Tibial nerve (tissue), 4 donors: ENCODE measurements around the gene MAST1. TPM values are rescaled to one million over a fixed set of nuclear protein-coding genes. Genes with fewer than 3 reads are reported as not detected.

Experiments
- DNase-seq, 2 donors: peaks; one replicate each; pipeline ENCODE4 v3.0.0-alpha.2; 2019; ENCODE audit warnings: low spot score in 2 of 2
- H3K27ac ChIP-seq, 4 donors: fragments of 200-600 bp; sonication (generic) in 3 of 4; one replicate each; pipeline ENCODE4 v1.5.1; 2017 to 2019; ENCODE audit warnings: mild to moderate bottlenecking in 1 of 4
- H3K27me3 ChIP-seq, 2 donors: fragments of 200-600 bp; sonication (generic) in 1 of 2; one replicate each; pipeline versions ENCODE4 v1.5.1 to v1.6.0; 2017 to 2019
- H3K36me3 ChIP-seq, 3 donors: fragments of 200-600 bp; sonication (generic); one replicate each; pipeline ENCODE4 v1.5.1; 2018 to 2019
- H3K4me1 ChIP-seq, 4 donors: fragments of 200-600 bp; sonication (generic) in 3 of 4; one replicate each; pipeline ENCODE4 v1.5.1; 2017 to 2019
- H3K4me3 ChIP-seq, 4 donors: fragments of 200-600 bp; sonication (generic) in 3 of 4; one replicate each; pipeline ENCODE4 v1.5.1; 2017 to 2019; ENCODE audit warnings: mild to moderate bottlenecking in 1 of 4, moderate library complexity in 1 of 4
- H3K9me3 ChIP-seq, 4 donors: fragments of 200-600 bp; sonication (generic) in 3 of 4; one replicate each; pipeline ENCODE4 v1.5.1; 2017 to 2019
- EP300 ChIP-seq, 2 donors: sonication (generic); formaldehyde crosslinking; IDR thresholded peaks; one replicate each; pipeline ENCODE4 v1.6.1; 2017; ENCODE audit warnings: antibody characterized with exemption in 2 of 2, mild to moderate bottlenecking in 1 of 2
- POLR2A ChIP-seq, 2 donors: fragments of 450-650 bp; IDR thresholded peaks; one replicate each; pipeline ENCODE4 v1.6.1; 2017; ENCODE audit warnings: antibody characterized with exemption in 2 of 2, mild to moderate bottlenecking in 2 of 2, moderate library complexity in 2 of 2
- WGBS, 2 donors: methylation state at CpG; one replicate each; pipeline ENCODE4 v1.1.5; 2018; 5-methylcytosine and 5-hydroxymethylcytosine counted together
- total RNA-seq, 4 donors: library from RNA; depleted of rRNA; stranded (reverse); fragments of >200 nt; gene quantifications; one replicate each; pipeline ENCODE4 v1.1.0, GENCODE V29; 2016
- TF ChIP-seq, protein P1 (sequence below), 5 experiments: fragments of 200-600 bp in 3 of 5; fragments of 450-650 bp in 2 of 5; sonication (generic) in 3 of 5; IDR thresholded peaks; one replicate each; pipeline ENCODE4 v1.5.1; 2016 to 2019; ENCODE audit warnings: antibody characterized with exemption in 5 of 5, mild to moderate bottlenecking in 3 of 5, moderate library complexity in 2 of 5

Gene MAST1
- total RNA-seq, 4 donors from 2014 or later: not detected

- peak overlapping the region; percentile 70 to 100 (median 94) for H3K4me3 ChIP-seq
- peak overlapping the region; percentile 83 to 93 (median 88) for H3K27ac ChIP-seq
- 6 to 7% methylated on average over 23 of the region's 26 CpGs for WGBS, 2 donors
These were observed 53.3 kb downstream of the MAST1 start for GRCh38 chr19:12891553-12892021.

GRCh38 chr19:12893582-12893981 is 55.3 kb downstream of the MAST1 start:
- 93 to 100% methylated on average over 2 to 5 of the region's 5 CpGs for WGBS, 2 donors
- peaks cover 0 to 55% (median 17%) of the 10 kb centered on the region in 3 donors for H3K36me3 ChIP-seq
- no peak for TF ChIP-seq POLR2A (IDR thresholded peaks at IDR 0.05)
- TF ChIP-seq, protein P1, sequence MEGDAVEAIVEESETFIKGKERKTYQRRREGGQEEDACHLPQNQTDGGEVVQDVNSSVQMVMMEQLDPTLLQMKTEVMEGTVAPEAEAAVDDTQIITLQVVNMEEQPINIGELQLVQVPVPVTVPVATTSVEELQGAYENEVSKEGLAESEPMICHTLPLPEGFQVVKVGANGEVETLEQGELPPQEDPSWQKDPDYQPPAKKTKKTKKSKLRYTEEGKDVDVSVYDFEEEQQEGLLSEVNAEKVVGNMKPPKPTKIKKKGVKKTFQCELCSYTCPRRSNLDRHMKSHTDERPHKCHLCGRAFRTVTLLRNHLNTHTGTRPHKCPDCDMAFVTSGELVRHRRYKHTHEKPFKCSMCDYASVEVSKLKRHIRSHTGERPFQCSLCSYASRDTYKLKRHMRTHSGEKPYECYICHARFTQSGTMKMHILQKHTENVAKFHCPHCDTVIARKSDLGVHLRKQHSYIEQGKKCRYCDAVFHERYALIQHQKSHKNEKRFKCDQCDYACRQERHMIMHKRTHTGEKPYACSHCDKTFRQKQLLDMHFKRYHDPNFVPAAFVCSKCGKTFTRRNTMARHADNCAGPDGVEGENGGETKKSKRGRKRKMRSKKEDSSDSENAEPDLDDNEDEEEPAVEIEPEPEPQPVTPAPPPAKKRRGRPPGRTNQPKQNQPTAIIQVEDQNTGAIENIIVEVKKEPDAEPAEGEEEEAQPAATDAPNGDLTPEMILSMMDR (IDR thresholded peaks at IDR 0.05): no peak
- TF ChIP-seq EP300 (IDR thresholded peaks at IDR 0.05): no peak
- H3K9me3 ChIP-seq: no peaks in the 10 kb centered on the region
- no peaks in the 10 kb centered on the region for H3K27me3 ChIP-seq
- peaks cover 0 to 29% (median 14%) of the 10 kb centered on the region in 4 donors for H3K4me1 ChIP-seq
- no peak for DNase-seq
- no peak overlapping the region for H3K4me3 ChIP-seq
- no peak overlapping the region for H3K27ac ChIP-seq

More at GRCh38 chr19:12891553-12892021, 53.3 kb downstream of the MAST1 start:
- Histone ChIP-seq H3K27me3 (peaks cover 0 to 6% of the 10 kb centered on the region in 2 donors), H3K9me3 (no peaks in the 10 kb centered on the region), H3K36me3 (peaks cover 0 to 35% (median 11%) of the 10 kb centered on the region in 3 donors), H3K4me1 (peaks cover 0 to 29% (median 14%) of the 10 kb centered on the region in 4 donors)
- no peak for TF ChIP-seq POLR2A (IDR thresholded peaks at IDR 0.05)
- TF ChIP-seq, protein P1 (IDR thresholded peaks at IDR 0.05): no peak
- no peak for TF ChIP-seq EP300 (IDR thresholded peaks at IDR 0.05)
- no peak for DNase-seq

DNA sequence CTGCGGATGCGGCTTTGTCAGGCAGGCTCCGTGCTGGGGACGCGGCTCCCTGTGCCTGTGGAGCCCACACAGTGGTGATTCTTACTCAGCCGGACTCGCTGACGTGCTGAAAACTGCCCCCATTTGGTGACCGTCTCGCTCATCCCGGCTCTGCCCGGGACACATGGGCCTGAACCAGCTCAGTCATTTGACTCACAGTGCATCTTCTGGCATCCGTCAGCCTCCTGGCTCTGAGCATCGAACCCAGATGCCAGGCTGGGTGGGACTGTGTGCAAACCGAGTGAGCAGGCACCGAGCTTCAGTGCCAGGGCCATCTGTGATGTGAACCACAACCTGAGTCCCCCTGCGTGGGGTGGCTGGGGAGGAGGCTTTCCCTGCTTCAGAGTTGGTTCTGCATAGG is 58.1 kb downstream of the MAST1 start:
- Histone ChIP-seq H3K4me1 (peaks cover 0 to 19% (median 11%) of the 10 kb centered on the region in 4 donors), H3K4me3 (no peak overlapping the region), H3K27ac (no peak overlapping the region), H3K27me3 (no peaks in the 10 kb centered on the region), H3K36me3 (peaks cover 0 to 83% (median 17%) of the 10 kb centered on the region in 3 donors), H3K9me3 (no peaks in the 10 kb centered on the region)
- DNase-seq: no peak
- 93 to 98% methylated on average over 15 of the region's 17 CpGs for WGBS, 2 donors
- TF ChIP-seq, protein P1 (IDR thresholded peaks at IDR 0.05): no peak

GRCh38 chr19:12899891-12900518 is 61.7 kb downstream of the MAST1 start:
- no peak overlapping the region for H3K4me3 ChIP-seq
- 84 to 90% methylated on average over 9 to 10 of the region's 10 CpGs for WGBS, 2 donors
- peaks cover 0 to 88% (median 13%) of the 10 kb centered on the region in 3 donors for H3K36me3 ChIP-seq
- H3K27me3 ChIP-seq: no peaks in the 10 kb centered on the region
- no peaks in the 10 kb centered on the region for H3K9me3 ChIP-seq
- no peak for DNase-seq
- no peak for TF ChIP-seq POLR2A (IDR thresholded peaks at IDR 0.05)
- TF ChIP-seq, protein P1 (IDR thresholded peaks at IDR 0.05): no peak
- H3K4me1 ChIP-seq: no peaks in the 10 kb centered on the region
- no peak overlapping the region for H3K27ac ChIP-seq

GRCh38 chr19:12907166-12907565 is 68.9 kb downstream of the MAST1 start:
- DNase-seq: no peak
- H3K4me1 ChIP-seq: peaks cover 0 to 5% (median under 1%) of the 10 kb centered on the region in 4 donors
- peaks cover 0 to 27% (median 4%) of the 10 kb centered on the region in 3 donors for H3K36me3 ChIP-seq
- H3K4me3 ChIP-seq: no peak overlapping the region
- H3K27ac ChIP-seq: no peak overlapping the region
- H3K27me3 ChIP-seq: no peaks in the 10 kb centered on the region
- H3K9me3 ChIP-seq: no peaks in the 10 kb centered on the region
- TF ChIP-seq POLR2A (IDR thresholded peaks at IDR 0.05) (no peak), EP300 (IDR thresholded peaks at IDR 0.05) (no peak)
- TF ChIP-seq, protein P1 (IDR thresholded peaks at IDR 0.05): no peak
- WGBS, 2 donors: 80 to 86% methylated on average over 9 of the region's 9 CpGs
